Mononuclear cell (primary cell): Measurements from ENCODE around the gene GRIK5. TPM values are rescaled to one million over a fixed set of nuclear protein-coding genes. Genes with fewer than 3 reads are reported as not detected.
"Not testable (repeated sequence)": the region's sequence is repeated elsewhere in the genome, so short reads cannot be mapped to it uniquely, and the experiment has no call there.

Source experiments
- H3K27me3 ChIP-seq: 2 replicates; pipeline ENCODE4 v1.6.0; 2011; ENCODE audit warnings: low read length, control low read depth; ENCODE audit not compliant: insufficient read depth
- H3K4me1 ChIP-seq: 2 replicates; pipeline ENCODE4 v1.5.1; 2011; ENCODE audit warnings: mild to moderate bottlenecking, low read length, control low read depth; ENCODE audit not compliant: insufficient read depth
- H3K4me3 ChIP-seq: 2 replicates; pipeline ENCODE4 v1.5.1; 2011; ENCODE audit warnings: mild to moderate bottlenecking, low read length, moderate library complexity
- H3K9me3 ChIP-seq: 2 replicates; pipeline ENCODE4 v1.5.1; 2011; ENCODE audit warnings: low read depth, mild to moderate bottlenecking, control low read depth, low read length
- total RNA-seq: library from RNA; depleted of rRNA; stranded (reverse); fragments of >200 nt; gene quantifications from one replicate; pipeline ENCODE4 v1.2.3, GENCODE V29; 2012

GRIK5 gene
- total RNA-seq, 1 donor, result 0.21 TPM

DNA sequence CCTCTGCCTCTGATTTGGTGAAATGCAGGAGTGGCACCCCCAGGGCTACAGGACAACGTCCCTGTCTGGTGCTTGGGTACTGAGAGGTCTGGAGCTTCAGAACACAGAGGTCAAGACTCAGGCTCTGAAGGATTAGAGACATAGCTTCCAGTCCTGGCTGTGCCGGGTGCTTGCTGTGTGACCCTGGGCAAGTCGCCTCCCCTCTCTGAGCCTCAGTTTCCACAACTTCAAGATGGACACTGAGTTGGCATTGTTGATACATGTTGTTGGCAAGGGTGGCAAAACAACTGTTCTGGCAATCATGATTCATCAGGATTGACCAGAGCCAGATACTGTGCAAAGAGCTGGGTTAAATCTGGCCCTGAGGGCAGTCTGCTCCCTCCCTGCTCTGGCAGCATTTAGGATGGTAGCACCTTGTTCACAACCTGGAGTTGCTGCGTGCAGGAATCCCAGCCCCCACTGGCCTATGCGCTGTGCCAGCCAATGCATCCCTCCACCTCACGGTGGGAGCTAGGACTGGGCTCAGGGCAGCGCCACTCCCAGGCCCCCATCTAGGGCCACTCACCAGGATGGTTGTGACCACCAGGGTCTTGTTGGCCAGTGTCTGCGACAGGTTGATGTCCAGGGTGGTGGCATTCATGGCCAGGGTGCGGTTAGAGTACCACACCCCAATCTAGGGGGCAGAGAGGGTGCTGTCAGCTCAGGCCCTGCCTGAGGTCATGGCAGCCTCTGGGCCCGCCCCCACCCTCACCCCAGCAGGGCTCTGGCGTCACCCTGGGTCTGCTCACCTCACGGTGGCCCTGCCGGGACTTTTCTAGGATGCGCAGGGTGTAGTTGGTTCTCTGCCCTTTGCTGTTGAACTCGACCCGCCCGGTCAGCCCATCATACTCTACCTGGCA, 16.7 kb downstream of the GRIK5 start:
- H3K27me3 ChIP-seq, result no peaks in the 10 kb centered on the region
- H3K4me3 ChIP-seq, result no peak overlapping the region
- H3K4me1 ChIP-seq, result no peaks in the 10 kb centered on the region
- H3K9me3 ChIP-seq, result no peaks in the 10 kb centered on the region

DNA sequence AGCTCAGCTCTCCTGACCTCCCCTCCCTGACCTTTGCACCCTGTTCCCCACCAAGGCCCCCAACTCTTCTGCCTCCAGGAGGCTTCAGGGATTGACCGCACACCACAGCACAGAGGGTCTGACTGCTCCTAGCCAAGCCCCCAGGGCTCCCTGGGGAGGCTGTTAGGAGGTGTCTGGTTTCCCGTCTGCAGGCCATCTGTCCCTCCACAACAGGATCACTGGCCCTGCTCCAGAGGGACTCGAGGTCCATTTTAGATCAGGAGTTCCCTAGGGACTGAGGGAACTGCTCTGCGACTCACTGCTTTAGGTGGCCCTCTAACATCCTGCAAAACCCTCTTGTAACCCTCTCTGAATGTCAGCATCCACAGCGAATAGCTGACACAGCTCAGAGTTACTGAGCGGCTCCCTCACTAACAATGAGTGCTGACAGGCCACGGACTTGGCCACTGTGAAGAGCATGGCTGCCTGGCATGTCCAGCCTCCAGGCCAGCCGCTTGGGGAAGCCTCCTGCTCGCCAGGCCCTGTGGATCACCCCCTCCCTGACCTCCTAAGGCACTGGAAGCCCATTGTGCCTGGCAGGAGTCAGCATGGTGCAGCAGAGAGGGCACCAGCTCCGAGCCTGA, 17.7 kb downstream of the GRIK5 start:
- Histone ChIP-seq H3K27me3 (no peaks in the 10 kb centered on the region), H3K4me3 (no peak overlapping the region), H3K9me3 (no peaks in the 10 kb centered on the region), H3K4me1 (no peaks in the 10 kb centered on the region)

- no peaks in the 10 kb centered on the region for H3K4me1 ChIP-seq
- H3K9me3 ChIP-seq, result no peaks in the 10 kb centered on the region
- no peak overlapping the region for H3K4me3 ChIP-seq
- H3K27me3 ChIP-seq, result no peaks in the 10 kb centered on the region
Measured at GRCh38 chr19:42051166-42052115, 18.6 kb downstream of the GRIK5 start.

- no peaks in the 10 kb centered on the region for H3K9me3 ChIP-seq
- no peaks in the 10 kb centered on the region for H3K4me1 ChIP-seq
- no peak overlapping the region for H3K4me3 ChIP-seq
- H3K27me3 ChIP-seq, result no peaks in the 10 kb centered on the region
Measured at GRCh38 chr19:42048992-42049391, 21.0 kb downstream of the GRIK5 start.

GRCh38 chr19:42045575-42045974, 24.4 kb downstream of the GRIK5 start:
- no peak overlapping the region for H3K4me3 ChIP-seq
- no peaks in the 10 kb centered on the region for H3K4me1 ChIP-seq
- H3K9me3 ChIP-seq, result no peaks in the 10 kb centered on the region
- no peaks in the 10 kb centered on the region for H3K27me3 ChIP-seq

GRCh38 chr19:42042455-42043170, 27.4 kb downstream of the GRIK5 start:
- no peaks in the 10 kb centered on the region for H3K27me3 ChIP-seq
- H3K4me3 ChIP-seq, result no peak overlapping the region
- no peaks in the 10 kb centered on the region for H3K9me3 ChIP-seq
- H3K4me1 ChIP-seq, result no peaks in the 10 kb centered on the region

- H3K27me3 ChIP-seq, result not testable (repeated sequence)
Measured at GRCh38 chr19:42040491-42040890, 29.5 kb downstream of the GRIK5 start.

DNA sequence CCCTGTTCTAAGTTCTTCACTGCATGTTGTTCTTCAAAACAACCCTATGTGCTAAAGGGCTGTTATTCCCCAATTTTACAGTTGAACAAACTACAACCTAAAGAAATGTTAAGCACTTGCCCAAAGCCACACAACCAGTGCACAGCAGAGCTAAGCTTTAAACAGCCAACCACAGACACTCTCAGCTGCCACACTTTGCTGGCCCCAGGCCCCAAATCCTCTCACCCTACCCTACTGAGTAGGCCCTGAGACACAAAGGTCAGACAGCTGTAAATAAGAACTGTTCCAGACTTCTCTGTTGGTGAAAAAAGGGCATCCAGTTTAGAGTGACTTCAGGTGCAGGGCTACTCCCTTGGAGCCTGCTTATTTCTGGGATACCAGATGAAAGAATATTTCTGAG, 30.0 kb downstream of the GRIK5 start:
- H3K27me3 ChIP-seq, result no peaks in the 10 kb centered on the region

More at GRCh38 chr19:42040491-42040890, 29.5 kb downstream of the GRIK5 start:
- H3K4me3 ChIP-seq, H3K4me1 ChIP-seq, H3K9me3 ChIP-seq: not testable (repeated sequence)

GRCh38 chr19:42038666-42039065, 31.3 kb downstream of the GRIK5 start:
- Histone ChIP-seq H3K9me3 (no peaks in the 10 kb centered on the region), H3K4me3 (no peak overlapping the region), H3K4me1 (no peaks in the 10 kb centered on the region), H3K27me3 (no peaks in the 10 kb centered on the region)

More for the DNA sequence above, 30.0 kb downstream of the GRIK5 start:
- Histone ChIP-seq H3K9me3 (no peaks in the 10 kb centered on the region), H3K4me1 (no peaks in the 10 kb centered on the region), H3K4me3 (no peak overlapping the region)

DNA sequence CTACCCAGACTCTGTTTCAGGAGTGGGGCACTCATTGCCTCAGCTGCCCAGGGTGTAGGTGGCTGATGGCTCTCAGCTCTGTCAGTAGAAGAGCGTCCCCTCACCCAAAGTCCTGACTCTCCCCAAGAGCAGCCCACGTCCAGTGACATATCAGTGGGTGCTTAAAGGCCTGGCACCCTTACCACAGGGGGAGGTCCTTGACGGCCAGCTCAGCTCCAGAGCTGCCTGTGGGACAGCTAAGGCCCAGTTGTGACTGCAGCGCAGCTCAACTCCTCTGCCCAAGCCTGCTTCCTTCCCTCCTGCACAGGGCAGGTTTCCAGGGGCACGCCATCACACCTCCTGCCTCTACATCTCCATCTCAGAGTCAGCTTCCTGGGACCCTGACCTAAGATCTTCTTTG, 32.4 kb downstream of the GRIK5 start:
- Histone ChIP-seq H3K27me3 (no peaks in the 10 kb centered on the region), H3K4me1 (no peaks in the 10 kb centered on the region), H3K9me3 (no peaks in the 10 kb centered on the region), H3K4me3 (no peak overlapping the region)

GRCh38 chr19:42034640-42035391, 35.2 kb downstream of the GRIK5 start:
- H3K4me3 ChIP-seq, H3K27me3 ChIP-seq, H3K9me3 ChIP-seq, H3K4me1 ChIP-seq: not testable (repeated sequence)

DNA sequence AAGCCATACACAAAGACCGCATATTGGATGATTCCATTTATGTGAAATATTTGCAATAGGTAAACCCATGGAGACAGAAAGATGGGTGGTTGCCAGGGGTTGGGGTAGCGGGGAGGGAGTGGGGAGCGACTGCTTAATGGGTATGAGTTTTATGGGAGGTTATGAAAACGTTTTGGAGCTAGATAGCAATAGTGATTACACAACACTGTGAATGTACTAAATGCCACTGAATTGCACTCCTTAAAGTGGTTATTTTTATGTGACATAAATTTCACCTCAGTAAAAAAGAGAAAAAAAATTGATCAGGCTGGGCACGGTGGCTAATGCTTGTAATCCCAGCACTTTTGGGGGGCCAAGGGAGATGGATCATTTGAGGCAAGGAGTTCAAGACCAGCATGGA, 36.6 kb downstream of the GRIK5 start:
- Histone ChIP-seq H3K4me1 (no peaks in the 10 kb centered on the region), H3K4me3 (no peak overlapping the region), H3K27me3 (no peaks in the 10 kb centered on the region), H3K9me3 (no peaks in the 10 kb centered on the region)

GRCh38 chr19:42032431-42032830, 37.6 kb downstream of the GRIK5 start:
- Histone ChIP-seq H3K4me1 (no peaks in the 10 kb centered on the region), H3K4me3 (no peak overlapping the region), H3K9me3 (no peaks in the 10 kb centered on the region), H3K27me3 (no peaks in the 10 kb centered on the region)
